Epithelial cell of proximal tubule (primary cell): Measurements from ENCODE around the gene GANAB. TPM values are rescaled to one million over a fixed set of nuclear protein-coding genes. Genes with fewer than 3 reads are reported as not detected.

Experiments
- DNase-seq: peaks from one replicate; pipeline ENCODE4 v3.0.0-alpha.2; 2011; ENCODE audit warnings: low read depth
- H3K4me3 ChIP-seq: 2 replicates; pipeline ENCODE4 v1.5.1; 2011; ENCODE audit warnings: low read depth, mild to moderate bottlenecking, low read length
- CTCF ChIP-seq: conservative IDR thresholded peaks from 2 replicates; pipeline ENCODE4 v1.5.1; 2012; ENCODE audit warnings: low read depth, mild to moderate bottlenecking, low read length
- total RNA-seq: library from RNA; depleted of rRNA; stranded (reverse); fragments of >200 nt; gene quantifications from 2 replicates; pipeline ENCODE4 v1.2.3, GENCODE V29; 2015

The GANAB gene
- total RNA-seq, 1 donor from 2014 or later, result 281 TPM

GRCh38 chr11:62603072-62603408, 43.4 kb downstream of the GANAB start:
- H3K4me3 ChIP-seq, result no peak overlapping the region
- no peak for DNase-seq
- no peak for TF ChIP-seq CTCF

- H3K4me3 ChIP-seq, result peak overlapping the region; percentile 84
- DNase-seq, result no peak
- no peak for TF ChIP-seq CTCF
These were observed 44.0 kb downstream of the GANAB start for GRCh38 chr11:62602141-62603071.

GRCh38 chr11:62601372-62602140, 44.9 kb downstream of the GANAB start, which contains the start of gene MTA2:
Gene MTA2, minus strand, starts transcription at chr11:62601865. Its CDS starts 415 bp downstream, at chr11:62601450.
- peak; percentile 78 for DNase-seq
- peak within 1 kb of the TSS; percentile 84 for H3K4me3 ChIP-seq
- TF ChIP-seq CTCF, result no peak

GRCh38 chr11:62601122-62601371, 45.4 kb downstream of the GANAB start:
- H3K4me3 ChIP-seq, result peak overlapping the region; percentile 84
- TF ChIP-seq CTCF, result no peak
- no peak for DNase-seq

GRCh38 chr11:62600367-62601121, 45.9 kb downstream of the GANAB start:
- TF ChIP-seq CTCF, result no peak
- peak overlapping the region; percentile 84 for H3K4me3 ChIP-seq
- DNase-seq, result no peak

GRCh38 chr11:62599901-62600300, 46.5 kb downstream of the GANAB start:
- DNase-seq, result no peak

More at GRCh38 chr11:62599901-62600300, 46.5 kb downstream of the GANAB start:
- peak overlapping the region; percentile 84 for H3K4me3 ChIP-seq
- TF ChIP-seq CTCF, result no peak
